Fibroblast of skin of abdomen (primary cell): ENCODE measurements around the gene TSPOAP1.
A peak's percentile ranks its signal among the peaks of the same experiment; 100 is the strongest.

Source experiments
- DNase-seq: peaks from one replicate; pipeline ENCODE4 v3.0.0-alpha.2; 2013

The TSPOAP1 gene

DNA sequence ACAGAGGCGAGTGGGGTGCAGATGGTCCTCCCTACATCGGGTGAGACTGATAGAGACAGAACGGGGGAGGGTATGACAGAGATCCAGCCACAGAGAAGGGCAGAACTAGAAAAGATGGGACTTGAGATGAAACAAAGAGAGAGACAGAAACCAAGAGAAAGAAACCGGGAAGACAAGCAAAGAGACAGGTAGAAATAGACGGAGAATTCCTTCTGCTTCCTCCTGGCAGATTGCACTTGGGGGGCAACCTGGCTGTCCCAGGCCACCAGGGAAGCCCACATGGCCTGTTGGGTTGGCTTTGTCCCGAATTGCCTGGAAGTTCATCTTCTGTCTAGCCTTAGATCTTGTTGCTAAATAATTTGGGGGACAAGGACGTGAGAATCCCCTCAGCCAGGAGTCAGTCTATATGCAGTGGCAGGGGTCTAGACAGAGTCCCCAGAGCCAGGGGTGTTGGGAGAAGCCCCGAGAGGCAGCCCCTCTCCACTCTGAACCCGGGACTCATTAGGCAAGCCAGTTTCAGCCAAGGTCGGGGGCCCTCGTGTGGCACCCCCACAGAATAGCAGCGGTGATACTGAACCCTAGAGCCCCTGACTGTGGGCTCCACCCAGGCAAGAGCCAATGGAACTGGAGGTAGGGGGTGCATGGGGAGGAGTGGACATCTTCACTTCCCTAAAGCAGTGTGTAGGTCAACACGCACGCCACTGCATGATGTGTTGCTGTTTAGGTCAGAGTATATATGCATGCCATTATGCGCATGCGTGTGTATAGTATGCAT lies 627 bp upstream of the TSPOAP1 start:
- DNase-seq = no peak

DNA sequence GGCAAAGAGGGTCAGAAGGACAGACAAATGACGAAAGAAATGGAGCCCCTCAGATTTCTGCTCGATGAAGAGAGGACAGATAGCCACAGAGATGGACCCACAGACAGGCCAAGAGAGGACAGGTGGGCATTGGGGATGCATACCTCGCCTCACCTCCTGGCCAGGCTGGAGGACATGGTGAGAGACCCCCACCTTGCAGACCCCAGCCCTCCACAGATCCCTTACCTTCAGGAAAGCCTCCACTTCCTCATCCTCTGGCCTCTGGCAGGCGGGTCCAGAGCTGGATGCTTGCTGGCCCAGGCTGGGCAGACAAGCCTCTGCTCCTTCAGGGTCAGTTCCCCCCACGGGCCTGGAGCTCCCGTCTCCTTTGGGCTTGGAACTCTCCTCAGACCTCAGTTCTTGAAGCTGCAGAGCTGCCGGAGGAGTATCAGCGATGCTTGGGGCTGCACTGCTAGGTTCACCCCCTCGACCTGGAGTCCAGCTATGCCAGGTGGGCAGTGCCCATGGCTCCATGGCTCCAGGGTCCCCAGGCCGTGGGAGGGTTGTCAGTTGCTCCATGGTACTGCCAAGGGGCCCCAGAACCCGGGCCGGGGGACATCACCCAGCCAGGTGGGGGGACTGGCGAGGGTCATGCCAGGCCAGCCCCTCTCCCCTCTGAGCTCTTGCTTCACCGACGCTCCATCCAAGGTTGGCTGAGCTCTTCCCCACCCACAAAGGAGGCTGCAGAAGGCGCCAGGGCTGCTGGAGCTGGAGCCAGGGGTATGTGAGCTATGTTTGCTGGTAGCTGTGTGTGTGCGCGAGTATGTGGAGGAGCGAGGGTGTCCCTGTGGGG lies 1.0 kb downstream of the TSPOAP1 start:
- DNase-seq = peak; percentile 37

DNA sequence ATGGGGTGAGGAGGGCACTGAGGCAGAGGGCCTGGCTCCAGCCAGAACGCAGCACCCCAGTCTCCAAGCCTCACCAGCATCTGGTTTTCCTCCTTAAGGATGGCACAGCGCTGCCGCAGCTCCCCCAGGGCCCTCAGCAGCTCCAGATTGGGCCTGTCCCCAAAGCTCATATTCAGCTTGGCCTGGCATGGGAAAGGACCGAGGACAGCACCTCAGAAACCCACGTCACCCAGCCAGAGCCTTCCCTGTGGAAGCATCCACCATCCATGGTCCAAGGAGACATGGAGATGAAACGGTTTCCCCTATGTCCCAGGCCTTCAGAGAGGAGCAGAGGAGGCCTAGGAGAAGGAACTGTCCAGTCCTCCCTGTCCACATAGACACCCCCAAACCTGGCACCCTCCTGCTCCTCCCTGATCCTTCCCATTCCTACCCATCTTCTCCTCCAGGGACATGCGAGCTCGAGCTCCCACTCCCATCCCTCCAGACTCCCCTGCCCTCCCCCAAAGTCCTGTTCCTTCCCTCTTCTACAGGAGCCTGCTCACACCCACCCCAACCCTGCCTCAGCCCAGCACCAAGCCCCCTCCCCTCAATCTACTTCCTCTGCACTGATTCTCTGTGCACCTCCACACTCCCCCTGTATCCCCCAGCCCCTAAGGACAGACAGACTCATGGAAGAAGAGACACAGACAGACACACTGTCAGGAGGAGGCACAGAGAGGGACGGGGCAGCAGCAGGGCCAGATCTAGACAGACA lies 1.8 kb downstream of the TSPOAP1 start:
- DNase-seq = no peak

DNA sequence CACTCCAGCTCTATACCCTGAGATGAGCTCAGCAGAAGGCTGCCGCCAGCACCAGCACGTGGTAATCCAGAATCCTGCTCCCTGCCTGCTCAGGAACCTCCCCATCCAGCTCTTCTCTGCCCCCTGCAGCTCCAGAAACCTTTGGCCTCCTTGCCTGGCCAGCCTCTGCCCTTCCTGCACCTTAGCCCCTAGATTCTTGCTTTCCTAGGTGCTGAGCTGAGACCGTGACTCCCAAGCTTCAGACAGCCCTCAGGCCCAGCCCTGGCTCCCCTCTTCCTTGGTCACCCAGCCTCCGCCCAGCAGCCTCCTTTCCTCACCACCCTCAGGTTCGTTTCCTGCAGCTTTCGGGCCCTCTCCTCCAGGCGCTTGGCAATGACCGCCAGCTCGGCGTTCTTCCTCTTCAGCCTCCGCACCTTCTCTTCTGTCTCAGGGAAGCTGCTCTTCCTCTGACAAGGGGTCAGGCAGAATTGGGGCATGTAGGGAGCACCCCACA lies 2.6 kb downstream of the TSPOAP1 start:
- DNase-seq = no peak

DNA sequence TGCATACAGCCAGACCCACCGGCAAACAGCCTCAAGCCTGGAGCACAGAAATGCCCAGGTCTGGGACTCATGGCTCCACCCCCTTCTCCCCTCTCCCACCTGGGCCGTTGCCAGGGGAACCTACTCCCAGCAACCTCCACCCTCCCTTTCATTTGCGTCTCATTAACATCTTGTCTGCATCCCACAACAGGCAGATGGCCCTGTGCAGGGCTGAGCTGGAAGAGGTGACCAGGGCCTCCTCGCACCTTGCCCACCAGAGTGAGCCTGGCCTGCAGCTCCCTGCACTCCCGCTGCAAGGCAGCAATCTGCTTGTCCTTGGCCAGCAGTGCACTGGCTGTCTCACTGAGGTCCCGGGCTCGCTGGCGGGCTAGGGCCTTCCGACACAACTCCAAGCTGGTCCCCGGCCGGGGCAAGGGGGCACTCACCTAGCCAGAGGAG lies 3.3 kb downstream of the TSPOAP1 start:
- DNase-seq = no peak

DNA sequence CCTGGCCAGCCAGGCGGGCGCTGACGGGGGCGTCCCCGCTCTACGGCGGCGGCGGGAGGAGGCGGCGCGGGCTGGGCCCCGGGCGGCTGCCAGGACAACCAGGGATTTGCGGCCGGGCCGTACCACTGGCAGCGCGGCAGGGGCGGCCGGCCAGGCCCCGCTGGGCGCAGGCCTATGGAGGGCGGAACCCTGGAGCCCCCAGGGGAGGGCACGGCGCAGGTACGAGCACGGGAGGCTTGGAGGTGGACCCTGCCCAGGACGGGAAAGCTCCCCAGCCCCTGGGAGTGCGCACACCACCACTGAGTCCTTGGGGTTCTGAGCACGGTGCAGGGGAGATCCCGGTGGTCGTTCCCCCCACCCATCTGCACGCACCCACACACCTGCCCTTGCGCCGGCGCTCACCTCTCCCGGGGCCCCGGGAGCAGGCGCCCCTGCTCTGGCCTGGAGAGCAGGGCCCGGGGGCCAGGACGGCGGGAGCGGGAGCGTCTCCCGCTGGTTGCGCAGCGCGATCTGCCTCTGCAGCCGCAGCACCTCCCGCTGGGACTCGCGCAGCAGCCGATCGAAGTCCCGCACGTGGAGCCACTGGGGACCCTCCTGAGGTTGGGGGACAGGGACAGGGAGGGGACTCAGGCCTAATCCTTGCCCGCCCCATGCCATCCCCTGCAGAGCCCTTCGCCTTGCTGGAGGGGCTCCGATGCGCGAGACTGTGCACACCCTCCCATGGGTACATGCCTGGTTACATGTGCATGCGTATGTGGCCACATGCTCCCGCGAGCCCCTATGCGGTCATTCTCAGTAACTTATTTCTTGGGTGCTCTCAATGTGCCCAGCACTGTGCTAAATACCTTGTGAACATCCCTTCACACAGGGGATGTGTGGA lies 3.9 kb downstream of the TSPOAP1 start:
- peak; percentile 60 for DNase-seq

DNA sequence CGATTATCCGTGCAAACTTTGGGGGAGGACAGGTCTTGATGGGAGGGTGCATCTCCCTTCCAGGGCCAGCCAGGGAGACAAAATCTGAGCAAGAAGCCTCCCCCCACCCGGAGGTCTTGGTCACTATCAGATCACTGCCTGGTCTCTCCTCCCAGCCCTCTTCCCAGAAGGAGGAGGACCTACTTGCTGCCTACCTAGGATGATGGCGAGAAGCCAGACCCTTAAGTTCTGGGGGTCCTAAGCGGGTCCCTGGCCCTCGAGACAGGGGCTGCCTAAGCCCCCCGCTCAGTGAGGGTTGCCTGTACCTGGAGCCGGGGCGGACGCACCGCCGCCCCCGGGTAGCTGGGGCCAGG lies 4.6 kb downstream of the TSPOAP1 start:
- no peak for DNase-seq

DNA sequence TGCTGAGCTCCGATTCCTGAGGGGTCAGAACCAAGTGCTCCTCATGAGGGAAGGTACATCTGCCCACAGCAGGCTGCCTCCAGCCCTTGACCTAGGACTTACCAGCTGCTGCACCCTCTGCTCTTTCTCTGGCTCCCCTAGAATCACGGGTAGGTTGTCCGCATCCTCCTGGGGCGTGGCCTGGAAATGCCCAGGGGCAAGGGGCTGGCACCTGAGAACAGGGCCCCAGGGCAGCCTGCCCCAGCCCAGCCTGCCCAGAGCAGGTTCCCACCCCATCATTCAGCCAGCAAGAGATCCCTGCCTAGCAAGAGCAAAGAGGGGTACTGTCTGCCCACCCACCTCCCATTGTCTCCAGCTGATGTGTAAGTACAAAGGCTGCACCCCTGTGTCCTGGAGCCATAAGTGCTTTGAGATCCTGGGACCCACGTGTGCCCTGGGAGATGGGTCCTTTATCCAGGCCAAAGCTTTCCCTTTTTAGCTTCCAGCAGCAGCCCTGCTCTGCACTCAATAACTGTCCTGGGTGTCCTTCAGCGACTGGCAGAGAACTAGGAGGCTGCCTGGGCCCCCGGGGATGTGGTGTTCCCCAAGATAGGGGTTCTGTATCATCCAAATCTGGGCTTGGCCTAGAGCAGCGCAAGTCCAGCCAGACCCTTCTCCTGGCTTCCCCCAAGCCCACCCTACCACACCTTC lies 5.1 kb downstream of the TSPOAP1 start:
- DNase-seq = no peak

DNA sequence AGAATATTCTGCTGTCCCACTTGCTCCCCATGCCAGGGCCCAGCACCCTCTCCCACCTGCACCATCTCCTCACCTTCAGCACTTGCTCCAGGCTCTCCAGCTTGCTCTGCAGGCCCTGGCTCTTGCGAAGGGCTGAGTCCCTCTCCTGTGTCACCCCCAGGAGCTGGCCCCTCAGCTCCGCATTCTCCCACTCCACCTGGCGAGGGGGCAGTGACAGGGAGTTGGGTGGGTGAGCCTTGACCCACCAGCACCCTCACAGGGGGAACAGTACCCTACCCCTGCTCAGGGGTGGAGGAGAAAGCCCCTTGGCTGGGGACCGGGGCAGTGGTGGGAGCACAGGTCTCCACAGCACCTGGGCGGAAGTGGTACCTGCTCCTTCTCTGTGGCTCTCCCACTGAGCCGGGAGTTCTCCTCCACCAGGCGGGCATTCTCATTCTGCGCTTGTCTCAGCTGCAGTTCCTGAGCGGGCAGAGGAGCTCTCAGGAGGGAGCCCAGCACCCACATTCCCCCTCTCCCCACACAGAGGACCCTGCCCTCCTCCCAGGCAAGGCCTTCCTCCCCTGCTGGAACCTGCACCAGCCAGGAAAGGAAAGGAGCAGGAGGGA lies 5.9 kb downstream of the TSPOAP1 start:
- no peak for DNase-seq

DNA sequence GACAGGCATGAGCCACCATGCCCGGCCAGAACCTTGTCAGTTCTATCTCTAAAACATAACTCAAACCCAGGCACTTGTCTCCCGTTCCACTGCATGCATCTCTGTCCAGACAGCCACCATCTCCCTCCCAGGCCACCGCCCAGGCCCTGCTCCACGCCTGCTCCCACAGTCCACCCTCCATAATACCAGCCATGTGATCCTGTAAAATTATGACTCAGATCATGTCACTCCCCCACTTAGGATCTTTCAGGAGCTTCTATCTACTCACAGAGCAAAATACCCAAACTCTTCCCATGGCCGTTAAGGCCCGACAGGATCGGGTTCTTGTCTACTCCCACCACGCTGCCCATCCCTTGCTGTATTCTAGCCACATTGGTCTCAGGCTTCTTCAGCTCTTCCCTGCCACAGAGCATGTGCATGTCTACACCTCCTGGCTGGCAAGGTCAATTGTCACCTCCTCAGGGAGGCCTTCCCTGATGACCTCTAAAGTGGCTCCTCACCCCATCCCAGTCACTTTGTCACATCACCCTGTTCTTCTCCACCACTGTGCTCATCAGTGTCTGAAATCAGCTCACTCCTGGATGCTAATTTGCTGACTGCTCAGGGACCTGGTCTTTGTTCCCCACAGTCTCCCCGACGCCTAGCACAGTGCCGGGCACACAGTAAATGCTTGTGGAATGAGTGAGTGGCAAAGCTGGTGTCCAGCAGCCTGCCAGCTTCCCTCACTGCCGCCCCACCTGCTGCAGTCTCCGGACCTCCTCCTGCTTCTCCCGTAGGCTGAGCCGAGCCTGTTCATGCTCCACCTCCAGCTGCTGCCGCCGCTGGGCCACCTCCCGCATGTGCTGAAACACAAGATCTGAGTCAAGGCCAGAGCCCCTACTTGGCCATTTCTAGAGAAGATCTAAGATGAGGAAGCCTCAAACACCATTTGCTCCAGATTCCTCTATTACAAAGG lies 6.7 kb downstream of the TSPOAP1 start:
- DNase-seq = no peak

DNA sequence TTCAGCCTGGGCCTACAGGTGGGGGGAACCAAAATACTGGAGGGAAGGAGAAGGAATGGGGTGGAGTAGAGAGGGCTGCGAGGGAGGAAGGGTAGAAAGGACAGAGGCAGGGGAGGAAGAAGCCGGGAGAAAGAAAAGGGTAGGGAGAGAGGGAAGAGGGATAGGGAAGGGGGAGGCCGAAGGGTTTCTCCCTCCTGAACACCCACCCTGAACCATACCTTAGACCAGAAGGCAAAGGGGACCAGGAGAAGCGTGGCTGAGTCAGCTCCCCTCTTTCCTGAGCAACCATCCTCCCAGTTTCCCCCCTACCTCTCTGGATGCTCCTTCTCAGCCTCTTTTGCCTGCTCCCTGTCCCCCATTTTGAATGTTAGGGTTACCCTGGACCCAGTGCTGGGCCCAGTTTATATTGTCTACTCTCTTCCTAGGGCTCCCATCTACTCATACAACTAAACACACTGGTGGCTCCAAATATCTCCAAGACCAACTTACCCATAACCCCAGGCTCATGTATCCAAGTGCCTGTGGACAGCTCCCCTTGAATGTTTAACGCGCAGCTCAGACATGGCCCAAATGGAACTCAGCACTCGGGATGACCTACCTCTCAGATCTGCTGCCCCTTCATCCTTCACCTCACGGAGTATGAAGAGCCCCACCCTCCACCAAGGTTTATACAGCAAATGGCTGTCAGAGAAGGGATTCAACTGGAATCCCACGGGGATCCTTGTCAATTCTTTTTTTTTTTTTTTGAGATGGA lies 7.8 kb downstream of the TSPOAP1 start:
- no peak for DNase-seq

DNA sequence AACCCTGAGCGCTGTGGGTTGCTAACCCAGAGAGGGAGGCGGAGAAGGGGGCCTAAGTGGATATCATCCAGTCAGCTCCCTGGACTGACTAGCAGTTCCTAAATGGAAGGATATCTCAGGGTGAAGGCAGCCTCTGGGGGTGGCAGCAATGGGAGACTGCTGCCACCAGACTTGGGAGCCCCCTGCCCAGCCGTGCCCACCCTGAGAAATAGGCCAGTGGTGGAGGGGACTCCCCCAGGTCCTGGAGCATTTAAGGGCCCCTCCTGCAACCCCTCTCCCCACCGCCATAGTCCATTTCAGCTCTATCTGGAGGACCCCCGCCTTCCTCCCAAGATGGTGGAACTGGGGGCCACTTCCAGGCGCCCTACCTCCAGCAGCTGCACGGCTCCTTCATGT lies 8.4 kb downstream of the TSPOAP1 start:
- no peak for DNase-seq

DNA sequence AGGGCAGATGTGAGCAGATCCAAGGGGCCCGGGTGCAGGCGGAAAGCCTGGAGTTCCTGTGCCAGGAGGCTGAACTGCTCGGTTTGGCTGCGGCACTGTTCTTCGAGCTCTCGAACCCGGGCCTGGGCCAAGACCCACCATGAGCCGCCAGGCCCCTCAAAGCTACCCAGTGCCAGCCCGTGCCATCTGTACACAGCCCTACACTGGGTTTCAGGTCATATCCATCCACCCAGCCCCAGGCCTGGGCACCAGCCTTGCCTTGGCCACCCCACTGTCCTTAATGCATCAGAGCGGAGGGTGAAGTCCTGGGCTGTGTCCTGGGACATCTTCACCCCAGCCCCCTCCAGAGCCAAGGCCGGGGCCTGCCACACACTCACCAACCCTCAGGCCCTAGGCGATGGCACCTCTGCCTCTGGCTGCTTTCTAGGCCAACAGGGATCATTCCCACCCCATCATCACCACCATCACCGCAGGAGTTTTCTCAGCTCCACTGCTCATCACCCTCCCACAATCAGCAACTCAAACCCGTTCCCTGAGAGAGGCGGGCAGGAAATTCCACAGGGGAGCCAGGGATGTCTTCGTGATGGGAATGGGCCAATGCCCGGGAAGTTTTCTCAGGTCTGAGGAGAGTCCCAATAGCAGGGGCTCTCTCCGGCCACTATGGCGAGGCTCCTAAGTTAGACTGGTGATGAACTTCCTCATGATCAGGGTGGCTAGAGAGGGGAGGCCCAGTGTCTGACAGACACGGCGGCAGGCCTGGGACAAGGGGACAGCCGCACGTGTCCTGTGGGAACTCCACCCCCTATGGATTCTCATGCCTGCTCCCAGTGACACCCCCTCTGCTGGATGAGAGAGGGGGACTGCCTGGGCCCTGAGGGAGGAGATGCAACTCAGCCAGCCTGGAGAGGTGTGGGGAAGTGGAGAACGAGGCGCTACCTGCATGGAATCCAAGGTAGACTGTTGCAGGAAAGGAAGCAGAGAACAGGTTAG lies 9.1 kb downstream of the TSPOAP1 start:
- DNase-seq = no peak

DNA sequence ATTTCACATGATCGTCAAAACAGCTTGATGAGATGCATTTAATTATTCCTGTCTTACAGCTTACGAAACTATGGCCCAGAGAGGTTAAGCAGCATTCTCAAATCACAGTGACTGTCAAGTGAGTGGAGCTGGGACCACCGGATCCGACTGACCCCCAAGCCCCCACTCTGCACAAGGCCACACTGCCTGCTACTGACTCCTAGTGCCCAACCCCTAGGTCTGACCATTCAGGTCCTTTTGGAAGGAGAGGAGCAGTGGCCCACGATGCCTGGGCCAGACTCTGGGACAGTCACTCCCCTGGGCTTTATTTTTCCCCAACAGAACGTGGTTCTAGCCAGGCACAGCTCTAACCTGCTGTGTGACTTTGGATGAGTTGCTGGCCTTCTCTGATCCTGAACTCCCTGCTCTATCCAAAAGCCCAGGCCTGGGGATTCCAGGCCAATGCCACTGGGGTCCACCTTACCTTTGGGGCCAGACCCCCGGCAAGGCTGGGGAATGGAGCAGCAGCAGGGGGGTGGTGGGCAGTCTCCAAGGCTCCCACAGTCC lies 9.9 kb downstream of the TSPOAP1 start:
- DNase-seq = no peak

DNA sequence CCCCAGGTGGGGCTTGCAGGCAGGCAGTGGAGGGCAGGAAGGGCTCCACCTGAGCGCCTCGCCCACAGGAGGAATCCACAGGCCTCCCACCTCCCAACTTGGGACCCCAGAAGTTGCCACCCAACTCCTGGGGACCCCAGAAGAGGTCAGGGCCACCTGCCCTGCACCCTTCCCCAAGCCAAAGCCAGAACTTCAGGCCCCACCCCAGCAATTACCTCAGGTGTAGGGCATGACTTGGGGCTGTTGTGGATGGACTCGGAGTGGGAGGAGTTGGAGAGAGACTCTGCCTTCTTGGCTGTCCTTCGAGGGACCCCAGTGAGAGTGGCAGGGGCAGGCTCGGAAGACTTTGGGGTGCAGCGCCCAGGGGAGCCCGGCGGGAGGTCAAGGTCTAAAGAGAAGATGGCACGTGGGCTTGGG lies 10.5 kb downstream of the TSPOAP1 start:
- no peak for DNase-seq

DNA sequence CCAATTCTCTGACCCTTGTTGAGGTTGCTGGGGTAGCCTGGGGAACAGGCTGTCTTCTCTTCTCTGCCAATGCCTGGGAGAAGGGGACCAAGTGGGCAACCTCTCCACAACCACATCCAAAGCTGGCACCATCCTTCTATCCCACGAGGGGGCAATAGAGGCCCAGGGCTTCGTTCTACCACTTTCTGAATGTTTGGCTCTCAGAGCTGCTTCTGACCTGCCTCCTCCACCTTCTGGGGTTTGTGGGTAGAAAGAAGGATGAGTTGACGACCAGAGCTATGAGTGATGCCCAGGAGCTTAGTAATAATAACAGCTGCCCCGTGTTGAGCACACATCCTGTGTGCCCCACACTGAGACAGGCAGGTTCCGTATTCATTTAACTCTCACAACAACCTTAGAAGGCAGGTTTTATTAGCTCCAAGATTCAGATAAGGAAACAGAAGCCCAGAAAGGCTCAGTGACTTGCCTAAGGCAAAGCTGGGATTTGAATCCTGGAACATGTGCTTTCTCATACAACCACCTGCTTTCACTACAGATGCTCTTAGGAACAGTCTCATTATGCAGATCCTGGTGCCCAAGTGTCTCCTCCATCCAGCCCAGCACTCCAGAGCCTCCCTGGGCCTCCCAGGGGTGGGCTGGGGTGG lies 11.1 kb downstream of the TSPOAP1 start:
- DNase-seq = peak; percentile 69
